Suprapubic skin (tissue), 4 donors: ENCODE measurements around the gene FOXL3. TPM values are rescaled to one million over a fixed set of nuclear protein-coding genes. Genes with fewer than 3 reads are reported as not detected.

Experiments used
- DNase-seq, 2 donors: peaks; one replicate each; pipeline ENCODE4 v3.0.0-alpha.2; 2019; ENCODE audit warnings: low spot score in 2 of 2
- H3K27ac ChIP-seq: fragments of 200-600 bp; sonication (generic); one replicate; pipeline ENCODE4 v1.5.1; 2019
- H3K27me3 ChIP-seq: fragments of 200-600 bp; sonication (generic); one replicate; pipeline ENCODE4 v1.5.1; 2019
- H3K36me3 ChIP-seq: fragments of 200-600 bp; sonication (generic); one replicate; pipeline ENCODE4 v1.5.1; 2019
- H3K4me1 ChIP-seq: fragments of 200-600 bp; sonication (generic); one replicate; pipeline ENCODE4 v1.5.1; 2019
- H3K4me3 ChIP-seq: fragments of 200-600 bp; sonication (generic); one replicate; pipeline ENCODE4 v1.5.1; 2019; ENCODE audit warnings: mild to moderate bottlenecking
- H3K9me3 ChIP-seq: fragments of 200-600 bp; sonication (generic); one replicate; pipeline ENCODE4 v1.5.1; 2019
- EP300 ChIP-seq: sonication (generic); formaldehyde crosslinking; IDR thresholded peaks from one replicate; pipeline ENCODE4 v1.6.1; 2017; ENCODE audit warnings: antibody characterized with exemption
- POLR2A ChIP-seq, 2 donors: fragments of 450-650 bp; IDR thresholded peaks; one replicate each; pipeline ENCODE4 v1.6.1; 2017; ENCODE audit warnings: antibody characterized with exemption in 2 of 2, mild to moderate bottlenecking in 2 of 2, moderate library complexity in 2 of 2
- POLR2AphosphoS5 ChIP-seq, 3 donors: sonication (generic); formaldehyde crosslinking; IDR thresholded peaks; one replicate each; pipeline ENCODE4 v1.6.1; 2017; ENCODE audit warnings: antibody characterized with exemption in 3 of 3
- WGBS: methylation state at CpG from one replicate; pipeline ENCODE4 v1.1.5; 2018; 5-methylcytosine and 5-hydroxymethylcytosine counted together
- total RNA-seq, 4 donors: library from RNA; depleted of rRNA; stranded (reverse); fragments of >200 nt; gene quantifications; one replicate each; pipeline ENCODE4 v1.1.0, GENCODE V29; 2016
- TF ChIP-seq, protein P1 (sequence below), 2 donors: fragments of 200-600 bp in 1 of 2; fragments of 450-650 bp in 1 of 2; sonication (generic) in 1 of 2; IDR thresholded peaks; one replicate each; pipeline ENCODE4 v1.5.1; 2016 to 2019; ENCODE audit warnings: antibody characterized with exemption in 2 of 2, mild to moderate bottlenecking in 1 of 2, moderate library complexity in 1 of 2

Gene FOXL3
- total RNA-seq, 4 donors from 2014 or later, result not detected

DNA sequence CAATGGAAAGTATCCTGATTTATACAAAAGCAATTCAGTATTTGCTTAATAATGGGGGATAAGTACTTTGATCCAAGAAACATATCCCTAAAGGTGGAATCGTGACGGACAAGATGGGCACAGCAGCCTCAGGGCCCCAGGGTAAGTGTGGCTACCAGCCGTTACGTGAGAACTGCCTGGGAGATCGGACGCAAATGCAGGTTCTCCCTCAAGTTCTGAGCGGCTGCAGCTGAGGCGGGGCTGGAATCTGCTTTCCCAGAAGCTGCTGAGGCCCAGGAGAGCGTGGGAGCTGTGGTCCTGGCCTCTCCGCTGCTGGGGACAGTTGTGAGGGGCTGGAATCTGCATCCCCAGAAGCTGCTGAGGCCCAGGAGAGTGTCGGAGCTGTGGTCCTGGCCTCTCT, 13.5 kb downstream of the FOXL3 start:
- Histone ChIP-seq H3K27me3 (peaks cover 4% of the 10 kb centered on the region), H3K4me1 (no peaks in the 10 kb centered on the region), H3K9me3 (peaks cover 8% of the 10 kb centered on the region), H3K36me3 (no peaks in the 10 kb centered on the region), H3K4me3 (no peak overlapping the region), H3K27ac (no peak overlapping the region)
- peak; percentile 13 to 49 for DNase-seq
- whole genome bisulfite sequencing, result 92% methylated on average over 10 of the region's 11 CpGs
- TF ChIP-seq, protein P1, sequence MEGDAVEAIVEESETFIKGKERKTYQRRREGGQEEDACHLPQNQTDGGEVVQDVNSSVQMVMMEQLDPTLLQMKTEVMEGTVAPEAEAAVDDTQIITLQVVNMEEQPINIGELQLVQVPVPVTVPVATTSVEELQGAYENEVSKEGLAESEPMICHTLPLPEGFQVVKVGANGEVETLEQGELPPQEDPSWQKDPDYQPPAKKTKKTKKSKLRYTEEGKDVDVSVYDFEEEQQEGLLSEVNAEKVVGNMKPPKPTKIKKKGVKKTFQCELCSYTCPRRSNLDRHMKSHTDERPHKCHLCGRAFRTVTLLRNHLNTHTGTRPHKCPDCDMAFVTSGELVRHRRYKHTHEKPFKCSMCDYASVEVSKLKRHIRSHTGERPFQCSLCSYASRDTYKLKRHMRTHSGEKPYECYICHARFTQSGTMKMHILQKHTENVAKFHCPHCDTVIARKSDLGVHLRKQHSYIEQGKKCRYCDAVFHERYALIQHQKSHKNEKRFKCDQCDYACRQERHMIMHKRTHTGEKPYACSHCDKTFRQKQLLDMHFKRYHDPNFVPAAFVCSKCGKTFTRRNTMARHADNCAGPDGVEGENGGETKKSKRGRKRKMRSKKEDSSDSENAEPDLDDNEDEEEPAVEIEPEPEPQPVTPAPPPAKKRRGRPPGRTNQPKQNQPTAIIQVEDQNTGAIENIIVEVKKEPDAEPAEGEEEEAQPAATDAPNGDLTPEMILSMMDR (IDR thresholded peaks at IDR 0.05), result no peak
- TF ChIP-seq POLR2A (IDR thresholded peaks at IDR 0.05) (no peak), EP300 (no peak), POLR2AphosphoS5 (IDR thresholded peaks at IDR 0.05) (no peak)

DNA sequence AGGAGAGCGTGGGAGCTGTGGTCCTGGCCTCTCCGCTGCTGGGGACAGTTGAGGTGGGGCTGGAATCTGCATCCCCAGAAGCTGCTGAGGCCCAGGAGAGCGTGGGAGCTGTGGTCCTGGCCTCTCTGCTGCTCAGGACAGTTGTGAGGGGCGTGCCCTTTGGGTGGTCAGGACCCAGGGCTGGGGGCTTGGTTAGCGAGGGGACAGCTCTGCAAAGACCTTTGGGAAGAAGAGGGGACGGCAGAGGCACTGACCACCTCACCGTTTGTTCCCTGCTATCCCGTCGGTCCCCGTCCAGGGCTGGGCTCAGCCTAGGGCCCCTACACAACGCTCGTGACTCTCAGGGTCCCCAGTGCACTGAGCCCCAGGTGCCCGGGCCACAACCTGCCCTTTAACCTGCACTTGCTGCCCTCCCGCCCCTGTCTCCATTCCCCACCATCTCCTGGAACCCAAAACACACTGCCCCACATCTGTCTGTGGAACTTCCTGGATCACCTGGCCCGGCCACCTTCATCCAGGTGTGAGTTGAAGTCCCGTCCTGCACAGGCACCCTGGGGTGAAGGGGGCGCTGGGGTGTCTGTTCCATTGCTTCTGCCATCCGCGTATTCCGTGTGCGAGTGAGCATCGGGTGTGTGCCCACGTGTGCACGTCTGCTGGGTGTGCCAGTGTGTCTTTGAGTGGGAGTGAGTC, 14.1 kb downstream of the FOXL3 start:
- 89% methylated on average over 23 of the region's 24 CpGs for WGBS
- Histone ChIP-seq H3K4me3 (no peak overlapping the region), H3K9me3 (peaks cover 11% of the 10 kb centered on the region), H3K27ac (no peak overlapping the region), H3K36me3 (no peaks in the 10 kb centered on the region), H3K4me1 (no peaks in the 10 kb centered on the region), H3K27me3 (peaks cover 4% of the 10 kb centered on the region)
- TF ChIP-seq EP300, result no peak
- peak; percentile 41 to 74 for DNase-seq

GRCh38 chr7:304574-305409, 14.8 kb downstream of the FOXL3 start:
- 80% methylated on average over 16 of the region's 19 CpGs for WGBS

GRCh38 chr7:305410-306151, 15.6 kb downstream of the FOXL3 start:
- no peak overlapping the region for H3K4me3 ChIP-seq
- TF ChIP-seq POLR2A (IDR thresholded peaks at IDR 0.05) (no peak), EP300 (no peak), POLR2AphosphoS5 (IDR thresholded peaks at IDR 0.05) (no peak)
- DNase-seq, result no peak
- H3K36me3 ChIP-seq, result no peaks in the 10 kb centered on the region
- peaks cover 11% of the 10 kb centered on the region for H3K9me3 ChIP-seq
- no peak overlapping the region for H3K27ac ChIP-seq
- no peaks in the 10 kb centered on the region for H3K4me1 ChIP-seq
- peaks cover 7% of the 10 kb centered on the region for H3K27me3 ChIP-seq
- WGBS, result 75% methylated on average over 16 of the region's 35 CpGs

More at GRCh38 chr7:304574-305409, 14.8 kb downstream of the FOXL3 start:
- no peaks in the 10 kb centered on the region for H3K4me1 ChIP-seq
- no peaks in the 10 kb centered on the region for H3K36me3 ChIP-seq
- no peak overlapping the region for H3K27ac ChIP-seq
- H3K4me3 ChIP-seq, result no peak overlapping the region
- peaks cover 11% of the 10 kb centered on the region for H3K9me3 ChIP-seq
- peaks cover 5% of the 10 kb centered on the region for H3K27me3 ChIP-seq
- no peak for DNase-seq
- TF ChIP-seq EP300 (no peak), POLR2AphosphoS5 (IDR thresholded peaks at IDR 0.05) (no peak), POLR2A (IDR thresholded peaks at IDR 0.05) (no peak)
- TF ChIP-seq, protein P1 (IDR thresholded peaks at IDR 0.05), result no peak

DNA sequence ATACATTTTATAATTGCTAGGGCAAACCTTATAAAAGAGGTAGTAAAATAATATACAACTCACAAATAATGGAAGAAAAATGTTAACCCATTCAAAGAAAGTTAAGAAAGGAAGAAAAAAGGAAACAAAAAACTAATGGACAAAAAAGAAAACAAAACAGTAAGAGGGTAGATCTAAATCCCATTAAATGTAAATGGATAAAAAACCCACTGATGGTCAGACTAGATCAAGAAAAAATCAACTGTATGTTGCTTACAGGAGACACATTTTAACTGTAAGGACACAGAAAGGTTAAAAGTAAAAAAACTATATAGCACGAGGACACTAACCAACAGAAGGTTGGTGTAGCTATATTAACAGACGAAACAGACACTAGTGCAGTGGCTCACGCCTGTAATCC, 18.0 kb downstream of the FOXL3 start:
- H3K36me3 ChIP-seq, result no peaks in the 10 kb centered on the region
- no peak overlapping the region for H3K27ac ChIP-seq
- no peak overlapping the region for H3K4me3 ChIP-seq
- H3K9me3 ChIP-seq, result peaks cover 11% of the 10 kb centered on the region
- peaks cover 27% of the 10 kb centered on the region for H3K27me3 ChIP-seq
- no peak for DNase-seq
- peaks cover 6% of the 10 kb centered on the region for H3K4me1 ChIP-seq
- TF ChIP-seq POLR2A (IDR thresholded peaks at IDR 0.05) (no peak), EP300 (no peak), POLR2AphosphoS5 (IDR thresholded peaks at IDR 0.05) (no peak)
- TF ChIP-seq, protein P1 (IDR thresholded peaks at IDR 0.05), result no peak
- WGBS, result 73% methylated on average over 3 of the region's 3 CpGs
